HEK293 (cell line): ENCODE measurements around the gene BRINP2.

Experiments
- KLF16 ChIP-seq: fragments of 450-650 bp; formaldehyde crosslinking; IDR thresholded peaks from 2 replicates; pipeline ENCODE4 v1.5.1; 2017; ENCODE audit warnings: missing biosample characterization, missing genetic modification characterization
- ZFP69B ChIP-seq: fragments of 450-650 bp; formaldehyde crosslinking; IDR thresholded peaks from 2 replicates; pipeline ENCODE4 v1.5.1; 2016; ENCODE audit warnings: missing biosample characterization, missing genetic modification characterization
- ZNF140 ChIP-seq: fragments of 450-650 bp; formaldehyde crosslinking; IDR thresholded peaks from 2 replicates; pipeline ENCODE4 v1.5.1; 2016; ENCODE audit warnings: missing biosample characterization, missing genetic modification characterization
- ZNF239 ChIP-seq: fragments of 450-650 bp; formaldehyde crosslinking; IDR thresholded peaks from 2 replicates; pipeline ENCODE4 v1.5.1; 2016; ENCODE audit warnings: missing biosample characterization, missing genetic modification characterization
- ZNF660 ChIP-seq: fragments of 450-650 bp; IDR thresholded peaks from 2 replicates; pipeline ENCODE4 v1.5.1; 2018; ENCODE audit warnings: missing biosample characterization, mild to moderate bottlenecking, missing genetic modification characterization
- ZSCAN23 ChIP-seq: fragments of 450-650 bp; formaldehyde crosslinking; IDR thresholded peaks from 2 replicates; pipeline ENCODE4 v1.5.1; 2016; ENCODE audit warnings: missing biosample characterization, missing genetic modification characterization
- TF ChIP-seq, protein P1 (sequence below): fragments of 450-650 bp; formaldehyde crosslinking; IDR thresholded peaks from 2 replicates; pipeline ENCODE4 v1.5.1; 2016; ENCODE audit warnings: missing biosample characterization, missing genetic modification characterization

DNA sequence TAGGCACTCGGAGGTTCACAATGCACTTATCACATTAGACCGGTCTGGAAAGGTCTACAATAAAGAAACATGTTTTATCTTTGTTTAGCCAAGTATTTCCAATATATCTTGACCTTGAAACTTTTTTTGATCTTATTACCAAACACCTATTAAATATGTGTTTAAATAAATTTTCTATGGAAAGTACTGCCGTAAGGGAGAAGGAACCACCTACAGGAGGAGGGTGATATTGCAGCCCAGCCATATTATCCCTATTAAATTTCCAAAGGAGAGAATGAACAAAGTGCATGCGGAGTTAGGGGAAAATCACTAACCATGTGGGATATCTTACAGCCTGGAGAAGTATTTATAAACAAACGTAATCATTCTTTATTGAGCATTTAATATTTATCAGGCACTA, 14.5 kb downstream of the BRINP2 start:
- TF ChIP-seq ZNF239 (tag by site-specific recombination): no peak
- no peak for TF ChIP-seq ZFP69B (tag by site-specific recombination)
- TF ChIP-seq ZNF660 (tag by site-specific recombination): no peak
- TF ChIP-seq ZNF140 (tag by site-specific recombination): no peak
- TF ChIP-seq, protein P1, sequence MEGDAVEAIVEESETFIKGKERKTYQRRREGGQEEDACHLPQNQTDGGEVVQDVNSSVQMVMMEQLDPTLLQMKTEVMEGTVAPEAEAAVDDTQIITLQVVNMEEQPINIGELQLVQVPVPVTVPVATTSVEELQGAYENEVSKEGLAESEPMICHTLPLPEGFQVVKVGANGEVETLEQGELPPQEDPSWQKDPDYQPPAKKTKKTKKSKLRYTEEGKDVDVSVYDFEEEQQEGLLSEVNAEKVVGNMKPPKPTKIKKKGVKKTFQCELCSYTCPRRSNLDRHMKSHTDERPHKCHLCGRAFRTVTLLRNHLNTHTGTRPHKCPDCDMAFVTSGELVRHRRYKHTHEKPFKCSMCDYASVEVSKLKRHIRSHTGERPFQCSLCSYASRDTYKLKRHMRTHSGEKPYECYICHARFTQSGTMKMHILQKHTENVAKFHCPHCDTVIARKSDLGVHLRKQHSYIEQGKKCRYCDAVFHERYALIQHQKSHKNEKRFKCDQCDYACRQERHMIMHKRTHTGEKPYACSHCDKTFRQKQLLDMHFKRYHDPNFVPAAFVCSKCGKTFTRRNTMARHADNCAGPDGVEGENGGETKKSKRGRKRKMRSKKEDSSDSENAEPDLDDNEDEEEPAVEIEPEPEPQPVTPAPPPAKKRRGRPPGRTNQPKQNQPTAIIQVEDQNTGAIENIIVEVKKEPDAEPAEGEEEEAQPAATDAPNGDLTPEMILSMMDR (tag by site-specific recombination): no peak
- TF ChIP-seq KLF16 (tag by site-specific recombination): no peak
- no peak for TF ChIP-seq ZSCAN23
